ENCODE data around the gene S100PBP. TPM values are rescaled to one million over a fixed set of nuclear protein-coding genes. Genes with fewer than 3 reads are reported as not detected.

Gene S100PBP
- total and polyA plus RNA-seq, 2 of the 4 experiments (the other 2 are of a cell fraction) = 13.9 to 20.3 TPM

GRCh38 chr1:32888134-32888533 is 70.7 kb downstream of the S100PBP start:
- no peak overlapping the region for H3K56ac ChIP-seq (ENCODE audit: extremely low read depth, insufficient read depth, low read length)
- no peaks in the 10 kb centered on the region for H3K79me1 ChIP-seq (ENCODE audit: low read depth in 1 of 2, low read length in 2 of 2)
- H2BK5ac ChIP-seq (ENCODE audit: low read depth, low read length, poor library complexity, severe bottlenecking) = no peak overlapping the region
- H3K27ac ChIP-seq (ENCODE audit: insufficient read depth, low read length) = no peak overlapping the region
- no peak overlapping the region for H2BK20ac ChIP-seq (ENCODE audit: low read depth, low read length)
- no peak for TF ChIP-seq USF2 (IDR thresholded peaks at IDR 0.05; ENCODE audit: low read depth, low read length)
- no peak for TF ChIP-seq MAZ (IDR thresholded peaks at IDR 0.05; ENCODE audit: borderline replicate concordance, low read depth, low read length)
- no peak for TF ChIP-seq RCOR1 (IDR thresholded peaks at IDR 0.05; ENCODE audit: insufficient replicate concordance, low read length)
- no peak for TF ChIP-seq CTCF (conservative IDR thresholded peaks at IDR 0.05; ENCODE audit: low read depth, low read length)
- TF ChIP-seq ELK1 (IDR thresholded peaks at IDR 0.05; ENCODE audit: borderline replicate concordance, low read depth, low read length) = no peak
- TF ChIP-seq MAFK (IDR thresholded peaks at IDR 0.05; ENCODE audit: low read depth, low read length) = no peak
- no peak for TF ChIP-seq RFX5 (IDR thresholded peaks at IDR 0.05; ENCODE audit: low read depth, low read length)
- TF ChIP-seq RAD21 (IDR thresholded peaks at IDR 0.05; ENCODE audit: low read length) = no peak
- no peak for TF ChIP-seq BHLHE40 (IDR thresholded peaks at IDR 0.05; ENCODE audit: low read depth, low read length)
- TF ChIP-seq FOS (IDR thresholded peaks at IDR 0.05; ENCODE audit: low read depth, low read length) = no peak
- TF ChIP-seq NFE2L2 (IDR thresholded peaks at IDR 0.05; ENCODE audit: low read depth, low read length) = no peak
- TF ChIP-seq CHD1 (IDR thresholded peaks at IDR 0.05; ENCODE audit: low read depth, low read length) = no peak
- TF ChIP-seq POLR2A (IDR thresholded peaks at IDR 0.05; ENCODE audit: low read depth, low read length) = no peak
- TF ChIP-seq SMC3 (IDR thresholded peaks at IDR 0.05; ENCODE audit: low read depth, low read length) = no peak
- no peak for TF ChIP-seq CEBPB (IDR thresholded peaks at IDR 0.05; ENCODE audit: low read depth, low read length)
- no peak for TF ChIP-seq MXI1 (IDR thresholded peaks at IDR 0.05; ENCODE audit: borderline replicate concordance, low read depth, low read length)
- no peak overlapping the region for H3K9ac ChIP-seq (ENCODE audit: low read depth, low read length)
- H3K9me1 ChIP-seq (ENCODE audit: insufficient read depth, low read length) = peaks cover 4% of the 10 kb centered on the region; the same call in 1 of the 2 replicates
- dilution Hi-C loops (cut with HindIII; ENCODE audit: low sequenced_read_pairs, unreplicated experiment) = no loop called here
- DNase-seq (no peak), ATAC-seq (ENCODE audit: low read depth) (no peak)
- CTCF ChIA-PET = no interaction called here
- intact Hi-C loops (cut with micrococcal nuclease) = loop anchor here (5.0 kb wide), 1 partner anchor 486 kb away; no protein-coding TSS in a partner anchor
- H3K23ac ChIP-seq (ENCODE audit: low read depth, low read length) = no peak overlapping the region
- H3K18ac ChIP-seq (ENCODE audit: low read depth, low read length) = no peak overlapping the region
- no peak overlapping the region for H2AFZ ChIP-seq (replicated peaks; ENCODE audit: low read length, poor library complexity)
- H2AK9ac ChIP-seq (replicated peaks; ENCODE audit: low read depth, low read length, poor library complexity) = no peak overlapping the region
- no peak overlapping the region for H2BK120ac ChIP-seq (ENCODE audit: low read depth, low read length)
- in situ Hi-C loops (cut with MboI; ENCODE audit: low sequenced_read_pairs) = no loop called here
- no peak overlapping the region for H3K14ac ChIP-seq (replicated peaks; ENCODE audit: low read depth, low read length)
- H4K8ac ChIP-seq (ENCODE audit: low read depth in 2 of 2, low read length in 2 of 2) = no peak overlapping the region
- no CpG with 5 or more reads among the region's 3 CpGs for WGBS, 2 experiments (ENCODE audit: extremely low coverage in 2 of 2, insufficient read length in 1 of 2)
- H3K4me2 ChIP-seq (ENCODE audit: low read depth, low read length) = no peak overlapping the region
- peaks cover 2% of the 10 kb centered on the region; the same call in 1 of the 2 replicates for H3K9me3 ChIP-seq (ENCODE audit: control insufficient read depth, insufficient read depth, low read length)
- H3K4me1 ChIP-seq (ENCODE audit: control insufficient read depth, insufficient read depth, low read length) = no peaks in the 10 kb centered on the region; the same call in 1 of the 2 replicates
- no peak overlapping the region for H3K4ac ChIP-seq (ENCODE audit: low read depth, low read length)
- H3K36me3 ChIP-seq (ENCODE audit: control insufficient read depth, insufficient read depth, low read length) = no peaks in the 10 kb centered on the region
- POLR2A ChIA-PET (ENCODE audit: unreplicated experiment) = no interaction called here
- BruUV-seq (replicated peaks) = no TSS peak
- H2AK5ac ChIP-seq (ENCODE audit: low read depth, low read length) = no peak overlapping the region
- peaks cover 74% of the 10 kb centered on the region for H3K27me3 ChIP-seq (ENCODE audit: control insufficient read depth, insufficient read depth, low read length)
- peaks cover 3% of the 10 kb centered on the region; the same call in 1 of the 2 replicates for H4K20me1 ChIP-seq (ENCODE audit: insufficient read depth, low read length)
- no peak overlapping the region for H3K4me3 ChIP-seq (ENCODE audit: insufficient read depth, low read depth, low read length)
- H2BK15ac ChIP-seq (ENCODE audit: low read depth, low read length) = no peak overlapping the region
- H4K91ac ChIP-seq (ENCODE audit: insufficient read depth, low read depth, low read length) = no peak overlapping the region
- H4K5ac ChIP-seq (ENCODE audit: low read depth, low read length) = no peak overlapping the region
